GM12873 (cell line): Measurements from ENCODE around the gene QRFP.

Experiments
- TF ChIP-seq, protein P1 (sequence below): IDR thresholded peaks from 2 replicates; pipeline ENCODE4 v1.5.1; 2012; ENCODE audit warnings: low read depth, mild to moderate bottlenecking, moderate library complexity, low read length, control low read depth; ENCODE audit not compliant: insufficient read depth; ENCODE audit errors: missing control alignments

Gene QRFP

DNA sequence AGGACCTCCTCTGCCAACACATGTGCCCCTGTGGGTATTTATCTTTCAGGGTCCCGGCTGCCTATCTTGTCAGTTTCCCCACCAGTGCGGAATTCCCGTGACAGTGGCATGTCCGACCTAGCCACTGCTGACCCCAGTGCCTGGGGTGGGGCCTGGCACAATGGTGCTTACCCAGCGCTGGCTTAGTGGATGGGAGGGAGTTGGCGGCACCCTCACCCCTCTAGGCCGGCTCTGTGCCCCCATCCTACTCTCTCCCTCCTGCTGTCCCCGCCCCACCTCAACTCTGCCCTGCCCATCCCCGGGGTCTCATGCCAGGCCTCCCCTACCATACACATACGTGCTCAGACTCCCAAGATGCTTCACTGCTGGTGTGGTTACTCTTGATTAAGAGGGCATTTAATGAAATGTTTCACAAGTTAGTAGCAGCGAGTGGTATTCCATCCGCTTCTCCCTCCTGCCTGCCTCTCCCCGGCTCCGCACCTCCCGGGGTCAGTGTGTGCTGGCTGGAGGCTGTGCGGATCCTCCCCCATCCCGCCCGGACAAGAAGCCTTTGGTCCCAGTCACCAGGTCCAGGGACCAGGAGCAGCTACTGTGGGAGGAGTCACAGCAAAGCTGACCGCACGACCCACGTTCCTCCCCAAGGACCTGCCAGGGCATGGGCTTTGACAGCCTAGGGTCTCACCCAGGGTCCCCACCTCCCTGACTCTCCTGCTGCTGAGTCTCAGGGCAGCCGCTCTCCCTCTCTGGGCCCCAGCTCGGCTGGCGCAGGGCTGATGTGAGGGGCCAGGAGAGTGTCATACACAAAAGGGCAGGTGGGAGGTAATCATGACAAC, 9.5 kb upstream of the QRFP start:
- TF ChIP-seq, protein P1, sequence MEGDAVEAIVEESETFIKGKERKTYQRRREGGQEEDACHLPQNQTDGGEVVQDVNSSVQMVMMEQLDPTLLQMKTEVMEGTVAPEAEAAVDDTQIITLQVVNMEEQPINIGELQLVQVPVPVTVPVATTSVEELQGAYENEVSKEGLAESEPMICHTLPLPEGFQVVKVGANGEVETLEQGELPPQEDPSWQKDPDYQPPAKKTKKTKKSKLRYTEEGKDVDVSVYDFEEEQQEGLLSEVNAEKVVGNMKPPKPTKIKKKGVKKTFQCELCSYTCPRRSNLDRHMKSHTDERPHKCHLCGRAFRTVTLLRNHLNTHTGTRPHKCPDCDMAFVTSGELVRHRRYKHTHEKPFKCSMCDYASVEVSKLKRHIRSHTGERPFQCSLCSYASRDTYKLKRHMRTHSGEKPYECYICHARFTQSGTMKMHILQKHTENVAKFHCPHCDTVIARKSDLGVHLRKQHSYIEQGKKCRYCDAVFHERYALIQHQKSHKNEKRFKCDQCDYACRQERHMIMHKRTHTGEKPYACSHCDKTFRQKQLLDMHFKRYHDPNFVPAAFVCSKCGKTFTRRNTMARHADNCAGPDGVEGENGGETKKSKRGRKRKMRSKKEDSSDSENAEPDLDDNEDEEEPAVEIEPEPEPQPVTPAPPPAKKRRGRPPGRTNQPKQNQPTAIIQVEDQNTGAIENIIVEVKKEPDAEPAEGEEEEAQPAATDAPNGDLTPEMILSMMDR, result no peak

- TF ChIP-seq, protein P1, result no peak
Measured at GRCh38 chr9:130905125-130905901, 8.7 kb upstream of the QRFP start.

GRCh38 chr9:130904070-130905044, 7.7 kb upstream of the QRFP start:
- TF ChIP-seq, protein P1, result no peak

- TF ChIP-seq, protein P1, result no peak
Measured at GRCh38 chr9:130903194-130904069, 6.8 kb upstream of the QRFP start.

GRCh38 chr9:130902204-130903185, 5.9 kb upstream of the QRFP start:
- TF ChIP-seq, protein P1, result no peak
